ENCODE data around the gene GPR35. TPM values are rescaled to one million over a fixed set of nuclear protein-coding genes. Genes with fewer than 3 reads are reported as not detected.

Gene GPR35
- total and polyA plus RNA-seq, 2 of the 13 experiments (the other 11 are each of a cell fraction or from before 2014, with no cell fraction given) = 27.1 to 44.2 TPM

GRCh38 chr2:240604939-240605716 lies 20.2 kb upstream of the GPR35 start (continued):
- TF ChIP-seq LCORL (IDR thresholded peaks at IDR 0.05) (no peak), LCORL (CRISPR knock-in tag; IDR thresholded peaks at IDR 0.05) (peak; percentile 73), DNMT3B (CRISPR knock-in tag; conservative IDR thresholded peaks at IDR 0.05) (0 out of 2 replicates have a peak, but pooled peaks have one; percentile 37), ZNF747 (CRISPR knock-in tag; IDR thresholded peaks at IDR 0.05; ENCODE audit: borderline replicate concordance) (no peak; the same call in 1 of the 2 replicates), ZNF589 (CRISPR knock-in tag; conservative IDR thresholded peaks at IDR 0.05) (0 out of 2 replicates have a peak, but pooled peaks have one; percentile 26), ZNF570 (CRISPR knock-in tag; IDR thresholded peaks at IDR 0.05; ENCODE audit: borderline replicate concordance) (0 out of 2 replicates have a peak, but pooled peaks have one; percentile 80), ZFP36L1 (CRISPR knock-in tag; IDR thresholded peaks at IDR 0.05) (no peak), HDAC1 (CRISPR knock-in tag; IDR thresholded peaks at IDR 0.05) (0 out of 2 replicates have a peak, but pooled peaks have one; percentile 35), ZNF724P (CRISPR knock-in tag; IDR thresholded peaks at IDR 0.05; ENCODE audit: borderline replicate concordance) (no peak), NR3C1 (CRISPR knock-in tag; IDR thresholded peaks at IDR 0.05) (no peak), DDIT3 (CRISPR knock-in tag; IDR thresholded peaks at IDR 0.05) (no peak), ZNF234 (CRISPR knock-in tag; conservative IDR thresholded peaks at IDR 0.05) (no peak), BATF2 (CRISPR knock-in tag; IDR thresholded peaks at IDR 0.05) (peak; percentile 40; the same call in 1 of the 2 replicates)
- TF ChIP-seq, protein P1, sequence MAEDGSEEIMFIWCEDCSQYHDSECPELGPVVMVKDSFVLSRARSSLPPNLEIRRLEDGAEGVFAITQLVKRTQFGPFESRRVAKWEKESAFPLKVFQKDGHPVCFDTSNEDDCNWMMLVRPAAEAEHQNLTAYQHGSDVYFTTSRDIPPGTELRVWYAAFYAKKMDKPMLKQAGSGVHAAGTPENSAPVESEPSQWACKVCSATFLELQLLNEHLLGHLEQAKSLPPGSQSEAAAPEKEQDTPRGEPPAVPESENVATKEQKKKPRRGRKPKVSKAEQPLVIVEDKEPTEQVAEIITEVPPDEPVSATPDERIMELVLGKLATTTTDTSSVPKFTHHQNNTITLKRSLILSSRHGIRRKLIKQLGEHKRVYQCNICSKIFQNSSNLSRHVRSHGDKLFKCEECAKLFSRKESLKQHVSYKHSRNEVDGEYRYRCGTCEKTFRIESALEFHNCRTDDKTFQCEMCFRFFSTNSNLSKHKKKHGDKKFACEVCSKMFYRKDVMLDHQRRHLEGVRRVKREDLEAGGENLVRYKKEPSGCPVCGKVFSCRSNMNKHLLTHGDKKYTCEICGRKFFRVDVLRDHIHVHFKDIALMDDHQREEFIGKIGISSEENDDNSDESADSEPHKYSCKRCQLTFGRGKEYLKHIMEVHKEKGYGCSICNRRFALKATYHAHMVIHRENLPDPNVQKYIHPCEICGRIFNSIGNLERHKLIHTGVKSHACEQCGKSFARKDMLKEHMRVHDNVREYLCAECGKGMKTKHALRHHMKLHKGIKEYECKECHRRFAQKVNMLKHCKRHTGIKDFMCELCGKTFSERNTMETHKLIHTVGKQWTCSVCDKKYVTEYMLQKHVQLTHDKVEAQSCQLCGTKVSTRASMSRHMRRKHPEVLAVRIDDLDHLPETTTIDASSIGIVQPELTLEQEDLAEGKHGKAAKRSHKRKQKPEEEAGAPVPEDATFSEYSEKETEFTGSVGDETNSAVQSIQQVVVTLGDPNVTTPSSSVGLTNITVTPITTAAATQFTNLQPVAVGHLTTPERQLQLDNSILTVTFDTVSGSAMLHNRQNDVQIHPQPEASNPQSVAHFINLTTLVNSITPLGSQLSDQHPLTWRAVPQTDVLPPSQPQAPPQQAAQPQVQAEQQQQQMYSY (CRISPR knock-in tag; IDR thresholded peaks at IDR 0.05) = no peak; the same call in 1 of the 2 replicates
- TF ChIP-seq, protein P2, sequence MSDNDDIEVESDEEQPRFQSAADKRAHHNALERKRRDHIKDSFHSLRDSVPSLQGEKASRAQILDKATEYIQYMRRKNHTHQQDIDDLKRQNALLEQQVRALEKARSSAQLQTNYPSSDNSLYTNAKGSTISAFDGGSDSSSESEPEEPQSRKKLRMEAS (IDR thresholded peaks at IDR 0.05) = peak; percentile 65
- TF ChIP-seq, protein P3, sequence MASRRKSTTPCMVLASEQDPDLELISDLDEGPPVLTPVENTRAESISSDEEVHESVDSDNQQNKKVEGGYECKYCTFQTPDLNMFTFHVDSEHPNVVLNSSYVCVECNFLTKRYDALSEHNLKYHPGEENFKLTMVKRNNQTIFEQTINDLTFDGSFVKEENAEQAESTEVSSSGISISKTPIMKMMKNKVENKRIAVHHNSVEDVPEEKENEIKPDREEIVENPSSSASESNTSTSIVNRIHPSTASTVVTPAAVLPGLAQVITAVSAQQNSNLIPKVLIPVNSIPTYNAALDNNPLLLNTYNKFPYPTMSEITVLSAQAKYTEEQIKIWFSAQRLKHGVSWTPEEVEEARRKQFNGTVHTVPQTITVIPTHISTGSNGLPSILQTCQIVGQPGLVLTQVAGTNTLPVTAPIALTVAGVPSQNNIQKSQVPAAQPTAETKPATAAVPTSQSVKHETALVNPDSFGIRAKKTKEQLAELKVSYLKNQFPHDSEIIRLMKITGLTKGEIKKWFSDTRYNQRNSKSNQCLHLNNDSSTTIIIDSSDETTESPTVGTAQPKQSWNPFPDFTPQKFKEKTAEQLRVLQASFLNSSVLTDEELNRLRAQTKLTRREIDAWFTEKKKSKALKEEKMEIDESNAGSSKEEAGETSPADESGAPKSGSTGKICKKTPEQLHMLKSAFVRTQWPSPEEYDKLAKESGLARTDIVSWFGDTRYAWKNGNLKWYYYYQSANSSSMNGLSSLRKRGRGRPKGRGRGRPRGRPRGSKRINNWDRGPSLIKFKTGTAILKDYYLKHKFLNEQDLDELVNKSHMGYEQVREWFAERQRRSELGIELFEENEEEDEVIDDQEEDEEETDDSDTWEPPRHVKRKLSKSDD (CRISPR knock-in tag; IDR thresholded peaks at IDR 0.05; ENCODE audit: low read depth) = peak; percentile 16; the same call in 1 of the 2 replicates
- TF ChIP-seq, protein P4, sequence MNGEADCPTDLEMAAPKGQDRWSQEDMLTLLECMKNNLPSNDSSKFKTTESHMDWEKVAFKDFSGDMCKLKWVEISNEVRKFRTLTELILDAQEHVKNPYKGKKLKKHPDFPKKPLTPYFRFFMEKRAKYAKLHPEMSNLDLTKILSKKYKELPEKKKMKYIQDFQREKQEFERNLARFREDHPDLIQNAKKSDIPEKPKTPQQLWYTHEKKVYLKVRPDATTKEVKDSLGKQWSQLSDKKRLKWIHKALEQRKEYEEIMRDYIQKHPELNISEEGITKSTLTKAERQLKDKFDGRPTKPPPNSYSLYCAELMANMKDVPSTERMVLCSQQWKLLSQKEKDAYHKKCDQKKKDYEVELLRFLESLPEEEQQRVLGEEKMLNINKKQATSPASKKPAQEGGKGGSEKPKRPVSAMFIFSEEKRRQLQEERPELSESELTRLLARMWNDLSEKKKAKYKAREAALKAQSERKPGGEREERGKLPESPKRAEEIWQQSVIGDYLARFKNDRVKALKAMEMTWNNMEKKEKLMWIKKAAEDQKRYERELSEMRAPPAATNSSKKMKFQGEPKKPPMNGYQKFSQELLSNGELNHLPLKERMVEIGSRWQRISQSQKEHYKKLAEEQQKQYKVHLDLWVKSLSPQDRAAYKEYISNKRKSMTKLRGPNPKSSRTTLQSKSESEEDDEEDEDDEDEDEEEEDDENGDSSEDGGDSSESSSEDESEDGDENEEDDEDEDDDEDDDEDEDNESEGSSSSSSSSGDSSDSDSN (CRISPR knock-in tag; IDR thresholded peaks at IDR 0.05) = peak; percentile 62
